Trophoblast cell (in vitro differentiated cells and primary cell): ENCODE results near the gene TLCD3A.

Experiments
- DNase-seq, 2 donors: peaks; one replicate each; pipeline ENCODE4 v3.0.0-alpha.2; 2016
- H2AFZ ChIP-seq: 2 replicates; pipeline ENCODE4 v1.6.1; 2013; ENCODE audit warnings: low read length, moderate library complexity, mild to moderate bottlenecking; ENCODE audit not compliant: insufficient read depth, poor library complexity
- H2AK5ac ChIP-seq: 2 replicates; pipeline ENCODE4 v1.6.1; 2013; ENCODE audit warnings: mild to moderate bottlenecking, low read length
- H2BK120ac ChIP-seq: 2 replicates; pipeline ENCODE4 v1.6.1; 2013; ENCODE audit warnings: low read length, mild to moderate bottlenecking, moderate library complexity; ENCODE audit not compliant: insufficient read depth, poor library complexity
- H2BK12ac ChIP-seq: 2 replicates; pipeline ENCODE4 v1.6.1; 2013; ENCODE audit warnings: mild to moderate bottlenecking, low read length, moderate library complexity
- H2BK5ac ChIP-seq: 2 replicates; pipeline ENCODE4 v1.6.1; 2013; ENCODE audit warnings: low read length, low read depth, moderate library complexity, mild to moderate bottlenecking; ENCODE audit not compliant: poor library complexity
- H3K14ac ChIP-seq: 2 replicates; pipeline ENCODE4 v1.6.1; 2013; ENCODE audit warnings: mild to moderate bottlenecking, low read length
- H3K18ac ChIP-seq: 2 replicates; pipeline ENCODE4 v1.6.1; 2013; ENCODE audit warnings: mild to moderate bottlenecking, low read length
- H3K23ac ChIP-seq: 2 replicates; pipeline ENCODE4 v1.6.1; 2013; ENCODE audit warnings: low read length
- H3K27ac ChIP-seq: 2 replicates; pipeline ENCODE4 v1.5.1; 2013; ENCODE audit warnings: low read depth, mild to moderate bottlenecking, inconsistent platforms, low read length, moderate library complexity
- H3K27me3 ChIP-seq: 2 replicates; pipeline ENCODE4 v1.6.1; 2013; ENCODE audit warnings: inconsistent platforms, mild to moderate bottlenecking, low read length, moderate library complexity; ENCODE audit not compliant: insufficient read depth
- H3K36me3 ChIP-seq, 2 experiments: 1 replicate in 1 of 2; 2 replicates in 1 of 2; pipeline ENCODE4 v1.6.1; 2013; ENCODE audit warnings: low read length in 2 of 2, mild to moderate bottlenecking in 2 of 2, moderate library complexity in 1 of 2; ENCODE audit not compliant: insufficient read depth in 2 of 2, control insufficient read depth in 1 of 2
- H3K4ac ChIP-seq: 2 replicates; pipeline ENCODE4 v1.6.1; 2013; ENCODE audit warnings: low read depth, mild to moderate bottlenecking, low read length, moderate library complexity
- H3K4me1 ChIP-seq, 2 experiments: 1 replicate in 1 of 2; 2 replicates in 1 of 2; pipeline ENCODE4 v1.6.1; 2013; ENCODE audit warnings: low read length in 2 of 2, mild to moderate bottlenecking in 2 of 2, moderate library complexity in 1 of 2; ENCODE audit not compliant: insufficient read depth in 2 of 2, control insufficient read depth in 1 of 2
- H3K4me2 ChIP-seq: 2 replicates; pipeline ENCODE4 v1.6.1; 2013; ENCODE audit warnings: inconsistent platforms, mild to moderate bottlenecking, low read length, moderate library complexity
- H3K4me3 ChIP-seq: 2 replicates; pipeline ENCODE4 v1.5.1; 2013; ENCODE audit warnings: mild to moderate bottlenecking, low read depth, low read length, inconsistent platforms
- H3K79me1 ChIP-seq: one replicate; pipeline ENCODE4 v1.6.1; 2013; ENCODE audit warnings: low read length
- H3K79me2 ChIP-seq: 2 replicates; pipeline ENCODE4 v1.6.1; 2013; ENCODE audit warnings: low read length, mild to moderate bottlenecking; ENCODE audit not compliant: control insufficient read depth, insufficient read depth, poor library complexity
- H3K9ac ChIP-seq: 2 replicates; pipeline ENCODE4 v1.6.1; 2013; ENCODE audit warnings: mild to moderate bottlenecking, low read length
- H3K9me3 ChIP-seq: 2 replicates; pipeline ENCODE4 v1.6.1; 2013; ENCODE audit warnings: low read depth, mild to moderate bottlenecking, control low read depth, inconsistent platforms, low read length; ENCODE audit not compliant: insufficient read depth
- H4K12ac ChIP-seq: 2 replicates; pipeline ENCODE4 v1.6.1; 2013; ENCODE audit warnings: low read depth, mild to moderate bottlenecking, low read length, moderate library complexity
- H4K8ac ChIP-seq: 2 replicates; pipeline ENCODE4 v1.6.1; 2013; ENCODE audit warnings: low read depth, mild to moderate bottlenecking, low read length, moderate library complexity
- H4K91ac ChIP-seq: one replicate; pipeline ENCODE4 v1.6.1; 2013; ENCODE audit warnings: low read depth, mild to moderate bottlenecking, low read length, moderate library complexity
- WGBS: extraction: QIAGEN DNeasy Blood & Tissue Kit; methylation state at CpG from one replicate; pipeline ENCODE4 v1.1.7; 2013; ENCODE audit warnings: missing lambda C conversion rate; ENCODE audit not compliant: insufficient read length, insufficient coverage; ENCODE audit errors: extremely low coverage; 5-methylcytosine and 5-hydroxymethylcytosine counted together

TLCD3A gene

DNA sequence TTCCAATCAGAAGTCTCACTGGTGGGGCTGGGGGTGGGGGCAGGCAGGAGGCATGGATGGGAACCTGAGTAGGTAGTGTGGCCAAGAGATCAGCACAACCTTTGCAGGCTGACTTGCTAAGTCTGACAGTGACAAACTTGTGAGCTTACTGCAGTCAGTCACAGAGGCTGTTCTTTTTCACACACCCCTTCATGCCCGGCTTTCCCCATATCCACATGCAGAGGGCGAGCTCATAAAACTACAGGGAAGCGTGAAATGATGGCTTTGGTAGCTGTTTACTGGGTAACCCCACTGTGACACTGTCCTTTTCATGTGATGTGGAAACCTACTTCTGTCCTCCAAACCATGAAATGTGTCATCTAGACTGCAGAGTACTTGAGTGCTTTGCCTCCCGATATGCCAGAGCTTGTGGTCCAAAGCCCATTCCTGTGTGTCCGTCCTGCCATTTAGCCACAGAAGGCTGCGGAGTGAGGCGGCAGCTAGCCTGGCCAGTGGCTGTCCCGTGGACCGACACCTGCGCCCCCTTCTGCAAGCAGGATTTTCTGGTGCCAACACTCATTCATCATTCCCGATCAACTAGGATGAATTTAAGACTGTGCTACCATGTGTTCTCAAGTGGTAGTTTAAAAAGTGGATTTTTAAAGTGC is 9.9 kb downstream of the TLCD3A start:
- Histone ChIP-seq H3K27me3 (no peaks in the 10 kb centered on the region), H3K4me1 (no peaks in the 10 kb centered on the region), H3K18ac (no peak overlapping the region), H3K9ac (no peak overlapping the region), H4K8ac (no peak overlapping the region), H4K12ac (no peak overlapping the region), H3K79me1 (no peaks in the 10 kb centered on the region), H3K23ac (no peak overlapping the region), H3K27ac (no peak overlapping the region), H4K91ac (no peak overlapping the region), H2AK5ac (no peak overlapping the region), H3K4me3 (no peak overlapping the region), H2BK5ac (no peak overlapping the region), H3K9me3 (no peaks in the 10 kb centered on the region), H3K14ac (no peak overlapping the region), H3K4ac (no peak overlapping the region), H3K79me2 (no peaks in the 10 kb centered on the region), H3K4me2 (no peak overlapping the region), H2BK120ac (no peak overlapping the region), H3K36me3 (peaks cover 68 to 72% of the 10 kb centered on the region in 2 experiments), H2AFZ (no peak overlapping the region), H2BK12ac (no peak overlapping the region)
- WGBS, result no CpG with 5 or more reads among the region's 11 CpGs
- DNase-seq, result no peak

DNA sequence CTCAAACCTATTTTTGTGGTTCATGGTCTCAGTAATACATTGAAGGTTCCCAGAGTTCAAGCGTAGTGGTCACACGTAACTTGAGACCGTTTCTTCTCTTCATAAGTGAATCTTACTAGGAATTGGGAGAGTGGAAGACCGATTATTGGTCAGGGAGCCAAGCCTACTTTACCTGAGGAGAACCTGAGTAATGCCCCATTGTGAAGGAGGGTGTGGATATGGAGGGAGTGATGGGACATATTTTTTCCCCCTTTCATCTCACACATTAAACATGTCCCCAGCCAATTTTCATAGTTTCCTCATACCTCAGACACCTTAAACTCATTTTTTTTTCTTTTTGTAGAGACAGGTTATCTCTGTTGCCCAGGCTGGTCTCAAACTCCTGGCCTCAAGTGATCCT is 10.7 kb downstream of the TLCD3A start:
- no peak overlapping the region for H4K12ac ChIP-seq
- no peaks in the 10 kb centered on the region for H3K4me1 ChIP-seq
- no peaks in the 10 kb centered on the region for H3K79me1 ChIP-seq
- no peak for DNase-seq
- H2AK5ac ChIP-seq, result no peak overlapping the region
- H3K27me3 ChIP-seq, result no peaks in the 10 kb centered on the region
- H3K9ac ChIP-seq, result no peak overlapping the region
- no peak overlapping the region for H3K4me2 ChIP-seq
- H2AFZ ChIP-seq, result no peak overlapping the region
- peaks cover 2% of the 10 kb centered on the region for H3K9me3 ChIP-seq
- H3K79me2 ChIP-seq, result no peaks in the 10 kb centered on the region
- no CpG with 5 or more reads among the region's 4 CpGs for WGBS
- no peak overlapping the region for H3K23ac ChIP-seq
- H3K4ac ChIP-seq, result no peak overlapping the region
- no peak overlapping the region for H2BK120ac ChIP-seq
- H3K14ac ChIP-seq, result no peak overlapping the region
- H3K27ac ChIP-seq, result no peak overlapping the region
- H3K18ac ChIP-seq, result no peak overlapping the region
- no peak overlapping the region for H4K8ac ChIP-seq
- H4K91ac ChIP-seq, result no peak overlapping the region
- H3K36me3 ChIP-seq, result peaks cover 74 to 76% of the 10 kb centered on the region in 2 experiments
- no peak overlapping the region for H3K4me3 ChIP-seq
- no peak overlapping the region for H2BK12ac ChIP-seq
- no peak overlapping the region for H2BK5ac ChIP-seq

DNA sequence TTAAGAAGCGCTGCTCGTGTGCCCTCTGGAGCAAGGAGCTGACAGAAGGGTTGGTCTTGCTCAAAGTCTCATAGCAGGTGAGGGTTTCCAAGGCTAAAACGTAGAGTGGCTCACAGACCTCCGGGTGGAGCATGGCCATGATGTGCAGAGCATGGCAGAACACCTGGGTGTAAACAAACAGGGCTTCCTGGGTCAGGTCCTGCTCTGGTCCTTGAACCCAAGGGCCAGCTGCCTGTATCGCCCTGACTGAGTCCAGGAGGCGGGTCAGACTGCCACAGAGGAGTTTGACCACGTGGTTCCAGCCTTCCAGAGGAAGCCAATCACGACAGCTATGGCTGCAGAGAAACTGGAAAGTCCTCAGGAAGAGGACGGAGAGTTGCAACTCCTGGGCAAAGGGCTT is 12.5 kb downstream of the TLCD3A start:
- H3K79me1 ChIP-seq, result no peaks in the 10 kb centered on the region
- peaks cover 70 to 75% of the 10 kb centered on the region in 2 experiments for H3K36me3 ChIP-seq
- H3K4me1 ChIP-seq, result no peaks in the 10 kb centered on the region
- H3K23ac ChIP-seq, result no peak overlapping the region
- H2BK12ac ChIP-seq, result no peak overlapping the region
- no peak overlapping the region for H2BK120ac ChIP-seq
- no peak overlapping the region for H3K18ac ChIP-seq
- no peak overlapping the region for H3K9ac ChIP-seq
- no peak for DNase-seq
- WGBS, result no CpG with 5 or more reads among the region's 9 CpGs
- H3K27ac ChIP-seq, result no peak overlapping the region
- H3K14ac ChIP-seq, result no peak overlapping the region
- H3K27me3 ChIP-seq, result no peaks in the 10 kb centered on the region
- H3K4me2 ChIP-seq, result no peak overlapping the region
- no peak overlapping the region for H2AFZ ChIP-seq
- H2BK5ac ChIP-seq, result no peak overlapping the region
- no peak overlapping the region for H3K4ac ChIP-seq
- H3K79me2 ChIP-seq, result no peaks in the 10 kb centered on the region
- H4K8ac ChIP-seq, result no peak overlapping the region
- no peak overlapping the region for H2AK5ac ChIP-seq
- H3K4me3 ChIP-seq, result no peak overlapping the region
- H4K12ac ChIP-seq, result no peak overlapping the region
- H3K9me3 ChIP-seq, result peaks cover 6% of the 10 kb centered on the region
- no peak overlapping the region for H4K91ac ChIP-seq

DNA sequence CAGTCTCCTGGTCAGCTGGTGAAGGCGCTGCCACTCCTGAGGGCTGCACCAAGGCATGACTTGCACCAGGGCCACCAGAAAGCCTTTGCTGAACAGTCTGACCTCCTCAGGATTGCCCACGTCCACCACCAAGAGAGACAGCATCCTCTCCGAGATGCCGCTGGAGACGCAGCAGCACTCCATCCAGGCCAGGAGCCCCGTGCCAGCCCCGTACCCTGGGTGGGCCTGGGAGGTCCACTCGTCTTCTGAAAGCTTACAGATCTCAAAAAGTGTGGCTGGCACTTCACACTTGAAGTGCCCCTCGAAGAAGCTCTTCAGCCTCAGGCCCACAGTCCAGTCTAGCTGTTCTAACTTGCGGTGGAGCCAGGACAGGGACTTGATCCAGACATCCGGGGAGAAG is 13.0 kb downstream of the TLCD3A start:
- Histone ChIP-seq H3K79me1 (no peaks in the 10 kb centered on the region), H2AFZ (no peak overlapping the region), H2BK12ac (no peak overlapping the region), H3K9ac (no peak overlapping the region), H2BK120ac (no peak overlapping the region), H2AK5ac (no peak overlapping the region), H3K79me2 (no peaks in the 10 kb centered on the region), H3K27me3 (no peaks in the 10 kb centered on the region), H4K8ac (no peak overlapping the region), H3K27ac (no peak overlapping the region), H3K4me3 (no peak overlapping the region), H3K18ac (no peak overlapping the region), H3K4me2 (no peak overlapping the region), H4K91ac (no peak overlapping the region), H4K12ac (no peak overlapping the region), H3K36me3 (peaks cover 66 to 70% of the 10 kb centered on the region in 2 experiments), H2BK5ac (no peak overlapping the region), H3K14ac (no peak overlapping the region), H3K4me1 (no peaks in the 10 kb centered on the region), H3K23ac (no peak overlapping the region), H3K9me3 (peaks cover 6% of the 10 kb centered on the region), H3K4ac (no peak overlapping the region)
- no CpG with 5 or more reads among the region's 11 CpGs for WGBS
- DNase-seq, result no peak
